Upper lobe of left lung (tissue), 6 donors: ENCODE measurements around the gene CCNB3. TPM values are rescaled to one million over a fixed set of nuclear protein-coding genes. Genes with fewer than 3 reads are reported as not detected.

Experiments
- ATAC-seq, 2 donors: fragments of 200-7000 bp; cut with Tn5 transposase; one replicate each; pipeline ENCODE4 v1.9.1; 2022; ENCODE audit warnings: mild to moderate bottlenecking in 2 of 2, moderate library complexity in 2 of 2; ENCODE audit not compliant: low FRiP score in 2 of 2
- DNase-seq, 2 donors: peaks; one replicate each; pipeline ENCODE4 v3.0.0-alpha.2; 2019 to 2020
- H3K27ac ChIP-seq, 4 donors: fragments of 200-600 bp; sonication (generic); one replicate each; pipeline ENCODE4 v1.5.1; 2016 to 2019
- H3K27me3 ChIP-seq, 4 donors: fragments of 200-600 bp; sonication (generic); one replicate each; pipeline ENCODE4 v1.5.1; 2017 to 2019
- H3K36me3 ChIP-seq, 4 donors: fragments of 200-600 bp; sonication (generic); one replicate each; pipeline ENCODE4 v1.5.1; 2016 to 2019
- H3K4me1 ChIP-seq, 4 donors: fragments of 200-600 bp; sonication (generic); one replicate each; pipeline ENCODE4 v1.5.1; 2018 to 2019
- H3K4me3 ChIP-seq, 4 donors: fragments of 200-600 bp; sonication (generic); one replicate each; pipeline ENCODE4 v1.5.1; 2017 to 2019; ENCODE audit warnings: mild to moderate bottlenecking in 2 of 4, moderate library complexity in 1 of 4
- H3K9me3 ChIP-seq, 4 donors: fragments of 200-600 bp; sonication (generic); one replicate each; pipeline ENCODE4 v1.5.1; 2018 to 2019
- CTCF ChIP-seq, 6 experiments: fragments of 450-650 bp in 4 of 6; fragments of 200-600 bp in 2 of 6; sonication (generic) in 2 of 6; IDR thresholded peaks; one replicate each; pipeline ENCODE4 v1.5.1; 2016 to 2019; ENCODE audit warnings: antibody characterized with exemption in 6 of 6
- EP300 ChIP-seq, 4 donors: sonication (generic); formaldehyde crosslinking; IDR thresholded peaks; one replicate each; pipeline ENCODE4 v1.5.1; 2017; ENCODE audit warnings: antibody characterized with exemption in 4 of 4, control low read depth in 2 of 4
- POLR2A ChIP-seq, 4 donors: fragments of 450-650 bp; IDR thresholded peaks; one replicate each; pipeline ENCODE4 v1.5.1; 2016 to 2017; ENCODE audit warnings: antibody characterized with exemption in 4 of 4, mild to moderate bottlenecking in 2 of 4
- POLR2AphosphoS5 ChIP-seq, 2 donors: sonication (generic); formaldehyde crosslinking; IDR thresholded peaks; one replicate each; pipeline ENCODE4 v1.5.1; 2017; ENCODE audit warnings: antibody characterized with exemption in 2 of 2
- WGBS, 2 donors: methylation state at CpG; one replicate each; pipeline ENCODE4 v1.1.5; 2017 to 2018; 5-methylcytosine and 5-hydroxymethylcytosine counted together
- small RNA-seq, 4 donors: library from RNA; depleted of rRNA; stranded (forward); fragments of <200 nt; gene quantifications; one replicate each; pipeline ENCODE3, GENCODE V24; 2016
- total RNA-seq, 6 donors: library from RNA; depleted of rRNA in 4 of 6; stranded (reverse); fragments of >200 nt in 4 of 6; gene quantifications; one replicate each; pipeline versions ENCODE4 v1.1.0 to v1.2.1, GENCODE V29; 2016 to 2021
- donor health status: DM: no; HTN: no; CAD: no; lungs with moderate emphysema.
- donor health status: DM: no; HTN: yes; CAD: no; lungs with severe emphysema.

CCNB3 gene
- total RNA-seq, 6 donors from 2014 or later: 0.77 to 5.2 (median 1.4) TPM

- no peaks in the 10 kb centered on the region for H3K9me3 ChIP-seq
- TF ChIP-seq POLR2A (IDR thresholded peaks at IDR 0.05) (no peak), CTCF (IDR thresholded peaks at IDR 0.05) (no peak), EP300 (IDR thresholded peaks at IDR 0.05) (no peak)
- 46 to 71% methylated on average over 4 of the region's 4 CpGs for WGBS, 2 donors
- no peak overlapping the region for H3K4me3 ChIP-seq
- H3K27ac ChIP-seq: no peak overlapping the region
- no peaks in the 10 kb centered on the region for H3K36me3 ChIP-seq
- ATAC-seq: no peak
- H3K4me1 ChIP-seq: no peaks in the 10 kb centered on the region
- no peak for DNase-seq
- H3K27me3 ChIP-seq: no peaks in the 10 kb centered on the region
Measured at GRCh38 chrX:50372966-50373365, 168.4 kb downstream of the CCNB3 start.

GRCh38 chrX:50375481-50376267 is 171.1 kb downstream of the CCNB3 start:
- no peak for ATAC-seq
- H3K27ac ChIP-seq: no peak overlapping the region

GRCh38 chrX:50381729-50382415 is 177.3 kb downstream of the CCNB3 start:
- no peaks in the 10 kb centered on the region for H3K27me3 ChIP-seq
- H3K36me3 ChIP-seq: no peaks in the 10 kb centered on the region
- TF ChIP-seq EP300 (IDR thresholded peaks at IDR 0.05) (no peak), POLR2A (IDR thresholded peaks at IDR 0.05) (no peak)
- no peak overlapping the region for H3K4me3 ChIP-seq
- H3K4me1 ChIP-seq: no peaks in the 10 kb centered on the region
- DNase-seq (no peak), ATAC-seq (no peak)
- H3K9me3 ChIP-seq: no peaks in the 10 kb centered on the region
- no peak overlapping the region for H3K27ac ChIP-seq
- 81 to 84% methylated on average over 4 to 5 of the region's 5 CpGs for WGBS, 2 donors

More at GRCh38 chrX:50375481-50376267, 171.1 kb downstream of the CCNB3 start:
- no peaks in the 10 kb centered on the region for H3K27me3 ChIP-seq
- no peaks in the 10 kb centered on the region for H3K9me3 ChIP-seq
- no peak overlapping the region for H3K4me3 ChIP-seq
- no peaks in the 10 kb centered on the region for H3K36me3 ChIP-seq
- no peaks in the 10 kb centered on the region for H3K4me1 ChIP-seq
- no peak for TF ChIP-seq CTCF (IDR thresholded peaks at IDR 0.05)
- no peak for TF ChIP-seq POLR2A (IDR thresholded peaks at IDR 0.05)
- no peak for TF ChIP-seq POLR2AphosphoS5 (IDR thresholded peaks at IDR 0.05)
- no peak for TF ChIP-seq EP300 (IDR thresholded peaks at IDR 0.05)
- DNase-seq: no peak
- WGBS, 2 donors: 81 to 83% methylated on average over 6 to 9 of the region's 9 CpGs

GRCh38 chrX:50386520-50386919 is 182.0 kb downstream of the CCNB3 start:
- no peak for TF ChIP-seq POLR2AphosphoS5 (IDR thresholded peaks at IDR 0.05)
- TF ChIP-seq POLR2A (IDR thresholded peaks at IDR 0.05): no peak
- no peak for TF ChIP-seq EP300 (IDR thresholded peaks at IDR 0.05)
- TF ChIP-seq CTCF (IDR thresholded peaks at IDR 0.05): no peak
- H3K4me1 ChIP-seq: no peaks in the 10 kb centered on the region
- H3K27me3 ChIP-seq: no peaks in the 10 kb centered on the region
- WGBS, 2 donors: 74 to 77% methylated on average over 2 of the region's 2 CpGs
- H3K27ac ChIP-seq: no peak overlapping the region
- DNase-seq (no peak), ATAC-seq (no peak)
- no peak overlapping the region for H3K4me3 ChIP-seq
- H3K9me3 ChIP-seq: no peaks in the 10 kb centered on the region
- no peaks in the 10 kb centered on the region for H3K36me3 ChIP-seq

GRCh38 chrX:50393902-50394301 is 189.3 kb downstream of the CCNB3 start:
- H3K4me3 ChIP-seq: no peak overlapping the region
- no peak overlapping the region for H3K27ac ChIP-seq
- 0 to 21% methylated on average over 2 of the region's 2 CpGs for WGBS, 2 donors
- no peaks in the 10 kb centered on the region for H3K27me3 ChIP-seq
- no peak for TF ChIP-seq POLR2A (IDR thresholded peaks at IDR 0.05)
- TF ChIP-seq CTCF (IDR thresholded peaks at IDR 0.05): no peak
- no peak for TF ChIP-seq EP300 (IDR thresholded peaks at IDR 0.05)
- no peak for TF ChIP-seq POLR2AphosphoS5 (IDR thresholded peaks at IDR 0.05)
- H3K36me3 ChIP-seq: no peaks in the 10 kb centered on the region
- ATAC-seq (no peak), DNase-seq (no peak)
- H3K9me3 ChIP-seq: no peaks in the 10 kb centered on the region
- no peaks in the 10 kb centered on the region for H3K4me1 ChIP-seq

Small RNA genes lying within 50 kb of the gene (small RNA-seq; reads per million reads assigned to genes)
- gene PYY3 (0 reads per million in 4 donors), gene RF00019 (0 reads per million in 4 donors)

Other genes starting within 250 kb of the CCNB3 start
- gene AKAP4, start 3.8 kb upstream of the CCNB3 start, total RNA-seq: not detected